ENCODE data around the gene ZSWIM4. TPM values are rescaled to one million over a fixed set of nuclear protein-coding genes. Genes with fewer than 3 reads are reported as not detected.
A peak's percentile ranks its signal among the peaks of the same experiment; 100 is the strongest.

ZSWIM4 gene
- total RNA-seq, 1 donor from 2014 or later = 10.6 TPM

DNA sequence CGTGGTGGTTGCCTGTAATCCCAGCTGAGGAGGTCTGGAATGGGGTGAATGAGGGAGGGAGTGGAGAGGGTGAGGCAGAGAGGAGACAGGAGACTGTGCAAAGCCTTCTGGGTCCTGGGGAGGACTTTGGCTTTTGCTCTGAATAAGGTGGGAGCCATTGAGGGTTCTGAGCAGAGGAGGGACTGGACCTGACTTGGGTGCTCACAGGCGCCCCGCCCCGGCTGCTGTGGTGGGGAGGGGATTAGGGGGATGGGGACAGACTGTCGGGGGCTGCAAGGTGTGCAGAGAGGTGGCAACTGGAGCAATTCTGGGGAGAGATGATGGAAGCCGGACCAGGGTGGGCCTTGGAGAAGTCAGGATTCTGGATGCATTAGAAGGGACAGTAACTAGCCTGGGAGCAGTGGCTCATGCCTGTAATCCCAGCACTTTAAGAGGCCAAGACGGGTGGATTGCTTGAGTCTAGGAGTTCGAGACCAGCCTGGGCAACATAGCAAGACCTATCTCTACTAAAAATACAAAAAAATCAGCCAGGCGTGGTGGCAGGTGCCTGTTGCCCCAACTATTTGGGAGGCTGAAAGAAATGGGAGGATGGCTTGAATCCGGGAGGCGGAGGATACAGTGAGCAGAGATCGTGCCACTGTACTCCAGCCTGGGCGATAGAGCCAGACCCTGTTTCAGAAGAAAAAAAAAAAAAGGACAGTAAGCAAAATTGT, 65.6 kb downstream of the ZSWIM4 start:
- DNase-seq = no peak
- no peak for ATAC-seq
- Histone ChIP-seq H3K4me1 (peaks cover 26% of the 10 kb centered on the region), H3K9me3 (no peaks in the 10 kb centered on the region), H3K27ac (peak overlapping the region; percentile 94), H3K4me3 (peak overlapping the region; percentile 54), H3K27me3 (no peaks in the 10 kb centered on the region), H3K36me3 (no peaks in the 10 kb centered on the region)
- TF ChIP-seq, protein P1, sequence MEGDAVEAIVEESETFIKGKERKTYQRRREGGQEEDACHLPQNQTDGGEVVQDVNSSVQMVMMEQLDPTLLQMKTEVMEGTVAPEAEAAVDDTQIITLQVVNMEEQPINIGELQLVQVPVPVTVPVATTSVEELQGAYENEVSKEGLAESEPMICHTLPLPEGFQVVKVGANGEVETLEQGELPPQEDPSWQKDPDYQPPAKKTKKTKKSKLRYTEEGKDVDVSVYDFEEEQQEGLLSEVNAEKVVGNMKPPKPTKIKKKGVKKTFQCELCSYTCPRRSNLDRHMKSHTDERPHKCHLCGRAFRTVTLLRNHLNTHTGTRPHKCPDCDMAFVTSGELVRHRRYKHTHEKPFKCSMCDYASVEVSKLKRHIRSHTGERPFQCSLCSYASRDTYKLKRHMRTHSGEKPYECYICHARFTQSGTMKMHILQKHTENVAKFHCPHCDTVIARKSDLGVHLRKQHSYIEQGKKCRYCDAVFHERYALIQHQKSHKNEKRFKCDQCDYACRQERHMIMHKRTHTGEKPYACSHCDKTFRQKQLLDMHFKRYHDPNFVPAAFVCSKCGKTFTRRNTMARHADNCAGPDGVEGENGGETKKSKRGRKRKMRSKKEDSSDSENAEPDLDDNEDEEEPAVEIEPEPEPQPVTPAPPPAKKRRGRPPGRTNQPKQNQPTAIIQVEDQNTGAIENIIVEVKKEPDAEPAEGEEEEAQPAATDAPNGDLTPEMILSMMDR (IDR thresholded peaks at IDR 0.05) = no peak
- intact Hi-C loops (cut with DNase I) = loop anchor here (5.0 kb wide), 1 partner anchor 74 kb away; no protein-coding TSS in a partner anchor

GRCh38 chr19:13861392-13861713, 66.1 kb downstream of the ZSWIM4 start:
- H3K4me3 ChIP-seq = peak overlapping the region; percentile 54
- H3K9me3 ChIP-seq = no peaks in the 10 kb centered on the region
- intact Hi-C loops (cut with DNase I) = loop anchor here (5.0 kb wide), 1 partner anchor 74 kb away; no protein-coding TSS in a partner anchor
- no peaks in the 10 kb centered on the region for H3K27me3 ChIP-seq
- ATAC-seq = no peak
- TF ChIP-seq, protein P1 (IDR thresholded peaks at IDR 0.05) = no peak
- H3K36me3 ChIP-seq = no peaks in the 10 kb centered on the region
- peak overlapping the region; percentile 94 for H3K27ac ChIP-seq
- H3K4me1 ChIP-seq = peaks cover 31% of the 10 kb centered on the region
- no peak for DNase-seq

DNA sequence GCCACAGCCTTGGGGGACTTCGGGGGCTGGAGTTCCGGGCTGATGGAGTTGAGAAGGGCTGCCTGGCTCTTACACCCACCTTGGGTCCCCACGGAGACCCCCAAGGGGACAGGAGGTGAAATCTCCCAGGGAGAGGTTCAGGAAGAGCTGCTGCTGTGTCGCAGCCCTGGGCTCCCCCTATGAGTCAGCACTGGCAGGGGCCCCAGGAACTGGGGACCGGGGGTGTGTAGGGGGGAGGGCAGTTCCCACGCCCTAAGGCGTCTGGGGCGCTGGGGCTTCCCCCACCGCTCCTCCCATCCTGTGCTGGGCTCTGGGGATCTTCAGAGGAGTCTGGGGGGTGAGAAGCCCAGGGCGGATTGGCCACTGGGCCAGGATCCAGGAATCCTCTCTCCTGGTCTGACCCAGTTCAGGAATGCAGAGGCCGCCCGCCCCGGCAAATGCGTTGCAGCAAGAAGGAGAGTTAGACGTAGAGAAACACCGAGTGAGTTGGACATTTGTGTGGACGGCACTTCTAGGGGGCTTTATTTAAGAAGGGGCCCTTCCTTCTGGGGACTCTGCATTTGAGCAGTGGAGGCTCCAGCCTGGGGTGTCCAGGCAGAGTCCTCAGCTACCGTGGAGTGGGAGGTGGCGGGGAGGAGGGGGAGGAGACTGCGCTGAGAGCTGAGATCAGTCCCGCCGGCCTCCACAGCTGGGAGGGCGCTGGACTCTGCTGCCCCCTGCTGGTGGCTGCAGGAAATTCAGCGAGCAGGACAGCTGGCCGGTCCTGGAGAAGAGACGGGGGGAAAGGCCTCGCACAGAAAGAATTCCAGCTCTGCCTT, 66.7 kb downstream of the ZSWIM4 start:
- Histone ChIP-seq H3K27me3 (no peaks in the 10 kb centered on the region), H3K36me3 (no peaks in the 10 kb centered on the region), H3K4me1 (peaks cover 33% of the 10 kb centered on the region), H3K4me3 (peak overlapping the region; percentile 54), H3K27ac (peak overlapping the region; percentile 94), H3K9me3 (no peaks in the 10 kb centered on the region)
- peak; percentile 96 for ATAC-seq
- DNase-seq = peak; percentile 96
- TF ChIP-seq, protein P1 (IDR thresholded peaks at IDR 0.05) = peak; percentile 99
- intact Hi-C loops (cut with DNase I) = loop anchor here (5.0 kb wide), 1 partner anchor 75 kb away; no protein-coding TSS in a partner anchor

DNA sequence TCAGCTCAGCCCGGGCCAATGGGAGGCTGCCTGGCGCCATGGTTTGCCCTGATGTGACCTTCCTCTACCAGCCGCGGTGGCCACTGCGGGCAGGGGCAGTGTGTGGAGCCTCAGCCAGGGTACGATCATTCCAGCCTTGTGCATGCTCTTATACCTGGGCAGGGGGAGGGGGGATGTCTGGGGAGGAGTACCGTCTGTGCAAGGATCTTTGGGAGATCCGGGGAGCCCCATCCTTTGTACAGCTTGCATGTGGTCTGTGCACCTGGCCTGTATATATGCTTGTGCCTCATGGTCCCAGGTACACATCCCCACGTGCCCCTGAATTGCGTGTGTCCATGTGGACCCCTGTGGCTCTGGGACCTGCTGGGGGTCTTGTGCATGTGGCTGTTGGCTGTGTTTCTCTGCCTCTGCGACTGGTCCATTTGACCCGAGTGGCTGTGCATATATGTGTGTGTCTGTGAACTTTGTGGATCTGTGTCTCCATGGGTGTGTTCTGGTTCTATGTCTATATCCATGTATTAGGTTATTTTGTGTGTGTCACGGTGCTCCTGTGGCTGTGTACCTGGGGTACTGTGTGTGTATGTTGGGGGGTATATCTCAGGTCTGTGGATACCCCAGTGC, 68.9 kb downstream of the ZSWIM4 start:
- ATAC-seq (no peak), DNase-seq (no peak)
- peaks cover 33% of the 10 kb centered on the region for H3K4me1 ChIP-seq
- H3K9me3 ChIP-seq = no peaks in the 10 kb centered on the region
- no peaks in the 10 kb centered on the region for H3K36me3 ChIP-seq
- H3K27ac ChIP-seq = peak overlapping the region; percentile 24
- intact Hi-C loops (cut with DNase I) = loop anchor here (5.0 kb wide), 1 partner anchor 77 kb away; no protein-coding TSS in a partner anchor
- TF ChIP-seq, protein P1 (IDR thresholded peaks at IDR 0.05) = no peak
- no peaks in the 10 kb centered on the region for H3K27me3 ChIP-seq
- H3K4me3 ChIP-seq = no peak overlapping the region

- Histone ChIP-seq H3K27me3 (no peaks in the 10 kb centered on the region), H3K36me3 (no peaks in the 10 kb centered on the region), H3K4me1 (peaks cover 33% of the 10 kb centered on the region), H3K4me3 (peak overlapping the region; percentile 61), H3K9me3 (no peaks in the 10 kb centered on the region), H3K27ac (peak overlapping the region; percentile 24)
- intact Hi-C loops (cut with DNase I) = loop anchor here (5.0 kb wide), 1 partner anchor 78 kb away; no protein-coding TSS in a partner anchor
- TF ChIP-seq, protein P1 (IDR thresholded peaks at IDR 0.05) = no peak
- ATAC-seq (no peak), DNase-seq (no peak)
Measured at GRCh38 chr19:13864667-13865570, 69.7 kb downstream of the ZSWIM4 start.

Data from upper lobe of right lung (tissue), 1 donor.